ENCODE results near the gene CRYBB3. TPM values are rescaled to one million over a fixed set of nuclear protein-coding genes. Genes with fewer than 3 reads are reported as not detected.

CRYBB3 gene
- total RNA-seq, 1 experiment from 2014 or later = 0.39 TPM

DNA sequence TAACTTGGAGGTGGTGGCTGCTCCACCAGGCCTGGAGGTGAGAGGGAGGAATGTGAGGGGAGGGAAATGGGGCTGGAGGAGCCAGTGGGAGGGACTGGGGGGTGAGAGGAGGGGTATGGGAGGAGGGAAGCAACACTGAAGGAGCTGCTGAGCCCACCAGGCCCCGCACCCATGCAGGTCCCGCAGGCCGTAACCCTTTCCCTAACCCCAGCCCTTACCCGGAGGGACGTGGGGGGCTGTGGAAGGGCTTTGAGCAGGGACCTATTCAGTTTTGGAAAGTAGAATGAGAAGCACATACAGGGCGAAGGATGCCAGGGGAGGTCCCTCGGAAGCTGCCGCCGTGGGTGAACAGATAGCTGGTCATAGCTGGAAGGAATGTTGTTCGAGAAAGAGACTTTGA lies 33.9 kb upstream of the CRYBB3 start:
- Histone ChIP-seq H3K79me2 (ENCODE audit: insufficient read depth, low read length) (no peaks in the 10 kb centered on the region), H3K4me2 (ENCODE audit: insufficient read depth, insufficient read length, low read length) (no peak overlapping the region), H3K79me1 (ENCODE audit: insufficient read depth, low read depth, low read length, poor library complexity, severe bottlenecking) (no peaks in the 10 kb centered on the region), H3K27ac (ENCODE audit: insufficient read length, low read depth, low read length) (no peak overlapping the region), H3K4ac (ENCODE audit: low read depth, low read length) (no peak overlapping the region), H4K20me1 (ENCODE audit: control insufficient read depth, insufficient read depth, insufficient read length) (no peaks in the 10 kb centered on the region), H3K9me3 (ENCODE audit: control insufficient read depth, low read depth, low read length) (no peaks in the 10 kb centered on the region), H3T11ph (ENCODE audit: low read length) (no peak overlapping the region), H3K9ac (ENCODE audit: extremely low read depth, insufficient read length, low read length) (no peak overlapping the region), H2BK20ac (ENCODE audit: low read depth, low read length, poor library complexity, severe bottlenecking) (no peak overlapping the region), H3K18ac (ENCODE audit: insufficient read length, low read depth, low read length) (no peak overlapping the region), H3K14ac (ENCODE audit: insufficient read depth, low read length) (no peak overlapping the region; the same call in 1 of the 2 replicates), H4K5ac (ENCODE audit: insufficient read length, low read depth, low read length) (no peak overlapping the region), H3K23ac (ENCODE audit: insufficient read length, low read depth, low read length) (no peak overlapping the region), H3K56ac (ENCODE audit: insufficient read length, low read depth, low read length) (no peak overlapping the region), H2BK120ac (ENCODE audit: low read depth, low read length, poor library complexity, severe bottlenecking) (no peak overlapping the region), H2AFZ (ENCODE audit: low read length) (no peak overlapping the region), H2BK12ac (ENCODE audit: insufficient read length, low read depth, low read length) (no peak overlapping the region), H2BK5ac (ENCODE audit: insufficient read length, low read length) (no peak overlapping the region), H3K27me3 (ENCODE audit: insufficient read depth, low read length) (no peaks in the 10 kb centered on the region), H2AK5ac (ENCODE audit: insufficient read length, low read length) (no peak overlapping the region), H3K4me1 (ENCODE audit: insufficient read depth, low read length) (no peaks in the 10 kb centered on the region), H3K23me2 (ENCODE audit: insufficient read length, low read depth, low read length, poor library complexity, severe bottlenecking) (no peaks in the 10 kb centered on the region), H4K91ac (ENCODE audit: insufficient read length, low read depth, low read length) (no peak overlapping the region), H2BK15ac (ENCODE audit: low read depth, low read length) (no peak overlapping the region), H4K8ac (replicated peaks; ENCODE audit: insufficient read length, low read depth, low read length) (no peak overlapping the region)
- no peaks in the 10 kb centered on the region for H3K27me3 Mint-ChIP-seq (ENCODE audit: low read depth)
- H3K36me3 Mint-ChIP-seq (ENCODE audit: insufficient read depth in 1 of 3, low read depth in 3 of 3) = no peaks in the 10 kb centered on the region; a peak in 1 of 7 replicates
- H3K9me3 Mint-ChIP-seq = no peaks in the 10 kb centered on the region
- peak overlapping the region in 1 of 3 experiments; percentile 75; a peak in 2 of 7 replicates for H3K27ac Mint-ChIP-seq
- no CpG with 5 or more reads among the region's 10 CpGs for WGBS (ENCODE audit: extremely low coverage, insufficient read length, low lambda C conversion rate)
- no peak for TF ChIP-seq CTCF (conservative IDR thresholded peaks at IDR 0.05)
- DNase-seq = no peak
- H3K4me1 Mint-ChIP-seq = peaks cover 2% of the 10 kb centered on the region in 2 experiments
- H3K4me3 Mint-ChIP-seq = no peak overlapping the region

All from H9 (cell line).